ENCODE results near the gene ATP5MK.
"Not testable (repeated sequence)": the region's sequence is repeated elsewhere in the genome, so short reads cannot be mapped to it uniquely, and the experiment has no call there.

ATP5MK gene

DNA sequence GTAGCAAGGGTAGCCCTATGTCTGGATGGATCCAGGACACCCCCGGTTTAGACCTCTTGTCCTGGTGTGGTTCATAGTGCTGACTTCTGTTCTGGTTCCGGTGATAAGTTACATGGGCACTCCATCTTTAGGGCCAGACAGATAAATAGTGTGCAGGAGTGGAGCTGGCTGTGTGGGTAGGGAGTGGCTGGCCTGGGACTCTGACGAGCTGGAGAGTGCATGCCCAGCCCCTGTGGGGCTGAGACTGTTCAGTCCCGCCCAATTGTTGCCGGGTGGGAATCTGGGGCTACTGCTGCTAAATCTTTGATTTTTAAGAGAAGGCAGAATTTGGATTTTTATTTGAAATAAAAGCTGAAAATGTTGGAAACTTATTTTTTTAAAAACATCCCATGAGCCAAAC is 27.5 kb upstream of the ATP5MK start:
- peak overlapping the region; percentile 21 for H3K27ac Mint-ChIP-seq
- DNase-seq (ENCODE audit: low spot score in 2 of 2) (no peak), ATAC-seq (ENCODE audit: low read depth) (no peak)
- no peaks in the 10 kb centered on the region for H3K9me3 Mint-ChIP-seq
- no peak overlapping the region for H3K4me3 Mint-ChIP-seq
- no peaks in the 10 kb centered on the region for H3K27me3 Mint-ChIP-seq
- H3K36me3 Mint-ChIP-seq = peaks cover 29% of the 10 kb centered on the region
- no peaks in the 10 kb centered on the region for H3K4me1 Mint-ChIP-seq

DNA sequence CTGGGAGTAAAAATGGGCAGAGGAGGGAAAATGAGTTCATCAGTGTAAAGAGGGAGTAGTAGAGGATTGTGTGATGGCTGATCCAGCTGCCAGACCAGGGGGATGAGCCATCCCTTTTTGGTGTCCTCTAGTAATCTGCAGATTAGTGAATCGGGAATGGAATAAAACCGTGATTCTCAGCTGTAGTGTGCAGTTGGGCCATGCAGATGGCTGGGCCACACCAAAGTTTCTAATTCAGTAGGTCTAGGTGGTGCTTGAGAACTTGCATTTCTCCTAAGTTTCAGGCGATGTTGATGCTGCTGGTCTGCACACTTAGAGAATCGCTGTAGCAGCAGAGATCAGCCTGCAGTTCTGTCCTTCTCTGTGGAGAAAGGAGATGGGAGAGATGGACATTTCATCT is 22.8 kb upstream of the ATP5MK start:
- H3K9me3 Mint-ChIP-seq = no peaks in the 10 kb centered on the region
- ATAC-seq (ENCODE audit: low read depth) = no peak
- DNase-seq (ENCODE audit: low spot score in 2 of 2) = no peak
- H3K4me3 Mint-ChIP-seq = no peak overlapping the region
- peaks cover 7% of the 10 kb centered on the region for H3K4me1 Mint-ChIP-seq
- H3K27me3 Mint-ChIP-seq = no peaks in the 10 kb centered on the region
- H3K27ac Mint-ChIP-seq = no peak overlapping the region
- H3K36me3 Mint-ChIP-seq = peaks cover 46% of the 10 kb centered on the region

- Mint-ChIP-seq H3K27me3 (no peaks in the 10 kb centered on the region), H3K4me1 (peaks cover 7% of the 10 kb centered on the region), H3K9me3 (no peaks in the 10 kb centered on the region), H3K27ac (no peak overlapping the region), H3K36me3 (peaks cover 47% of the 10 kb centered on the region), H3K4me3 (no peak overlapping the region)
- ATAC-seq (ENCODE audit: low read depth) = no peak
- DNase-seq (ENCODE audit: low spot score in 2 of 2) = no peak
These were observed 21.3 kb upstream of the ATP5MK start for GRCh38 chr10:103417601-103418000.

DNA sequence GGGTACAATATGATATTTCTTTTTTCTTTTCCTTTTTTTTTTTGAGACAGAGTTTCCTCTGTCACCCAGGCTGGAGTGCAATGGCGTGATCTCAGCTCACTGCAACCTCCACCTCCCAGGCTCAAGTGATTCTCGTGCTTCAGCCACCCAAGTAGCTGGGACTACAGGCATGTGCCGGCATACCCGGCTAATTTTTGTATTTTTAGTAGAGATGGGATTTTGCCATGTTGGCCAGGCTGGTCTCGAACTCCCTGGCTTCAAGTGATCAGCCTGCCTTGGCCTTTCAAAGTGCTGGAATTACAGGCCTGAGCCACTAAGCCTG is 20.8 kb upstream of the ATP5MK start:
- not testable (repeated sequence) for H3K27ac Mint-ChIP-seq, H3K9me3 Mint-ChIP-seq

GRCh38 chr10:103416436-103417147 is 20.3 kb upstream of the ATP5MK start:
- Mint-ChIP-seq H3K4me3 (no peak overlapping the region), H3K27me3 (no peaks in the 10 kb centered on the region), H3K27ac (no peak overlapping the region), H3K36me3 (peaks cover 43% of the 10 kb centered on the region), H3K4me1 (peaks cover 7% of the 10 kb centered on the region), H3K9me3 (no peaks in the 10 kb centered on the region)
- ATAC-seq (ENCODE audit: low read depth) = peak; percentile 58
- DNase-seq (ENCODE audit: low spot score in 2 of 2) = peak; percentile 60 to 61

More for the DNA sequence above, 20.8 kb upstream of the ATP5MK start:
- H3K27me3 Mint-ChIP-seq; H3K4me1 Mint-ChIP-seq; H3K4me3 Mint-ChIP-seq; DNase-seq (ENCODE audit: low spot score in 2 of 2); ATAC-seq (ENCODE audit: low read depth): not testable (repeated sequence)
- H3K36me3 Mint-ChIP-seq = peaks cover 43% of the 10 kb centered on the region

GRCh38 chr10:103415581-103415980 is 19.3 kb upstream of the ATP5MK start:
- peaks cover 7% of the 10 kb centered on the region for H3K4me1 Mint-ChIP-seq
- H3K9me3 Mint-ChIP-seq = no peaks in the 10 kb centered on the region
- H3K36me3 Mint-ChIP-seq = peaks cover 40% of the 10 kb centered on the region
- ATAC-seq (ENCODE audit: low read depth) = no peak
- DNase-seq (ENCODE audit: low spot score in 2 of 2) = no peak
- H3K27ac Mint-ChIP-seq = no peak overlapping the region
- H3K4me3 Mint-ChIP-seq = no peak overlapping the region
- no peaks in the 10 kb centered on the region for H3K27me3 Mint-ChIP-seq

- Mint-ChIP-seq H3K27ac (no peak overlapping the region), H3K36me3 (peaks cover 49% of the 10 kb centered on the region), H3K9me3 (no peaks in the 10 kb centered on the region), H3K27me3 (no peaks in the 10 kb centered on the region), H3K4me3 (no peak overlapping the region), H3K4me1 (peaks cover 7% of the 10 kb centered on the region)
- DNase-seq (ENCODE audit: low spot score in 2 of 2) = no peak
- no peak for ATAC-seq (ENCODE audit: low read depth)
These were observed 17.3 kb upstream of the ATP5MK start for GRCh38 chr10:103413564-103413963.

DNA sequence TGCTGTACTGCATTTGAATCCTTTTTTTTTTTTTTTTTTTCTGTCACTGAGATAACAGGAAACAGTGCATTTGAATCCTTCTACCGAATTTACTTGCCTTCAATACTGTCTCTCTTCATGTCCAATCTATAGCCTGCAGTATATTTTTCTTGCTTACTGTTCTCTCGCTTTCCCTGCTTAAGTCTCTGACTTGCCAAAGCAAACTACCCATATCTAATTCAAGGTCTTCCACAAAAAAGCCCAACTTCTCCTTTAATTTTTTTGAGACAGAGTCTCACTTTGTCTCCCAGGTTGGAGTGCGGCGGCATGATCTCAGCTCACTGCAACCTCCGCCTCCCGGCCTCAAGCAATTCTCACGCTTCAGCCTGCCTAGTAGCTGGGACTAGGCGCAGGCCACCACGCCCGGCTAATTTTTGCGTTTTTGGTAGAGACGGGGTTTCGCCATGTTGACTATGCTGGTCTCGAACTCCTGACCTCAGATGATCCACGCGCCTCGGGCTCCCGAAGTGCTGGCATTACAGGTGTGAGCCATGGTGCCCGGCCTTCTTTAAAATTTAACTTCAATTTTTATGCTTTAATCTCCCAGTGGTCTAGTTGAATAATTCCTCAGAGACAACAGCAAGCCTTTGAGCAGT is 1.0 kb upstream of the ATP5MK start:
- ATAC-seq (ENCODE audit: low read depth) (no peak), DNase-seq (ENCODE audit: low spot score in 2 of 2) (no peak)
- Mint-ChIP-seq H3K9me3 (no peaks in the 10 kb centered on the region), H3K4me3 (peak overlapping the region; percentile 95), H3K27me3 (no peaks in the 10 kb centered on the region), H3K36me3 (peaks cover 7% of the 10 kb centered on the region), H3K27ac (peak overlapping the region; percentile 91), H3K4me1 (peaks cover 22% of the 10 kb centered on the region)

- peaks cover 22% of the 10 kb centered on the region for H3K4me1 Mint-ChIP-seq
- H3K4me3 Mint-ChIP-seq = peak overlapping the region; percentile 95
- DNase-seq (ENCODE audit: low spot score in 2 of 2) (no peak), ATAC-seq (ENCODE audit: low read depth) (no peak)
- H3K9me3 Mint-ChIP-seq = no peaks in the 10 kb centered on the region
- peaks cover 7% of the 10 kb centered on the region for H3K36me3 Mint-ChIP-seq
- peak overlapping the region; percentile 91 for H3K27ac Mint-ChIP-seq
- H3K27me3 Mint-ChIP-seq = no peaks in the 10 kb centered on the region
These were observed 463 bp upstream of the ATP5MK start for GRCh38 chr10:103396789-103397087.

DNA sequence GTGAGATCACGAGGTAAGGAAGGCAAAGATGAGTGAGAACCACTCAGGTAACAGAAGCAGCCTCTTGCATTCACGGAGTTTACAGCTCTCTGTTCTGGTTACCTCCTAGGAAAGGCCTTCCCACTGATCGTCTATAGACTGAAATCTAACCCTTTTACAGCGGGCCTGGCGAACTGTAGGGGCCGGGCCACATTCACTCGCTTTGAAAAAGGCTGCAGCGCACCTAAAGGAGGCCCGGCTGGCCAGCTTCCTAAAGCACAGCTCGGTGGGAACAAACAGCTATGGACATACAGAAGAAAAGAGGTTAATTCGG is 565 bp downstream of the ATP5MK start:
- DNase-seq (ENCODE audit: low spot score in 2 of 2) (no peak), ATAC-seq (ENCODE audit: low read depth) (no peak)
- peak overlapping the region; percentile 91 for H3K27ac Mint-ChIP-seq
- H3K27me3 Mint-ChIP-seq = no peaks in the 10 kb centered on the region
- H3K4me3 Mint-ChIP-seq = peak overlapping the region; percentile 95
- H3K36me3 Mint-ChIP-seq = peaks cover 5% of the 10 kb centered on the region
- H3K4me1 Mint-ChIP-seq = peaks cover 22% of the 10 kb centered on the region
- no peaks in the 10 kb centered on the region for H3K9me3 Mint-ChIP-seq

GRCh38 chr10:103394180-103394579 is 2.1 kb downstream of the ATP5MK start:
- H3K9me3 Mint-ChIP-seq = no peaks in the 10 kb centered on the region
- H3K27me3 Mint-ChIP-seq = no peaks in the 10 kb centered on the region
- H3K4me3 Mint-ChIP-seq = peak overlapping the region; percentile 32
- H3K36me3 Mint-ChIP-seq = peaks cover 4% of the 10 kb centered on the region
- no peak for ATAC-seq (ENCODE audit: low read depth)
- DNase-seq (ENCODE audit: low spot score in 2 of 2) = no peak
- H3K27ac Mint-ChIP-seq = peak overlapping the region; percentile 39
- peaks cover 22% of the 10 kb centered on the region for H3K4me1 Mint-ChIP-seq

DNA sequence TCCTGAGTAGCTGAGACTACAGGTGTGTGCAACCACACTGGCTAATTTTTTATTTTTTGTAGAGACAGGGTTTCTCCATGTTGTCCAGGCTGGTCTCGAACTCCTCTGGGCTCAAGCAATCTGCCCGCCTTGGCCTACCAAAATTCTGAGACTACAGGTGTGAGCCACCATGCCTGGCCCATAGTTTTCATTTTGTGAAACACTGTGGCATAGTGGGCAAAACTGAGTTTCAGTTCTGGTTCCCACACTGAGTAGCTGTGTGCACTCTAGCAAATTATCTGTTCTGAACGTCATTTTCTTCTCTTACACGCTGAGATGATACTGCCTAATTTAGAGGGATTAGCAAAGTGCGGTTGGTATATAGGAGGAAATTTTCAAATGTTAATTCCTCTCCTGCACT is 13.5 kb downstream of the ATP5MK start:
- Mint-ChIP-seq H3K36me3 (peaks cover 16% of the 10 kb centered on the region), H3K27me3 (no peaks in the 10 kb centered on the region), H3K9me3 (no peaks in the 10 kb centered on the region), H3K27ac (no peak overlapping the region), H3K4me1 (peaks cover 2% of the 10 kb centered on the region), H3K4me3 (no peak overlapping the region)
- ATAC-seq (ENCODE audit: low read depth) (peak; percentile 72), DNase-seq (ENCODE audit: low spot score in 2 of 2) (no peak)

DNA sequence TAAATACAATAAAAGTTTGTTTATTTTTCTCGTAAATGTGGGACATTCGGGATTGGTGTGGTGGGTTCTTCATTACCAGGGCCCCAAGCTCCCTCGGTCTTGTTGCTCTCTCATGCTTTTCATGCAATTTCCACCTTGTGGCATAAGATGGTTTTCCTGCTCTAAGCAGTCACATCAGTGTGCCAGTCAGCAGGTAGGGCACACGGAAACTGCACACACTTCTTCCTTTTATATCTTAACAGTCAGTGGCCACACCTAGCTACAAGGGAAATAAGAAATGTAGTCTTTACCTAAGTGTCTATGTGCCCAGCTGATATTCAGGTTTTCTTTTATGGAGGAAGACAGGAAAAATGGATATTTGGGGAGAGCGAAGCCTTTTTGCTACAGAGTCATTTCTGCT is 22.0 kb downstream of the ATP5MK start:
- H3K4me1 Mint-ChIP-seq = peaks cover 5% of the 10 kb centered on the region
- H3K4me3 Mint-ChIP-seq = no peak overlapping the region
- peaks cover 22% of the 10 kb centered on the region for H3K36me3 Mint-ChIP-seq
- H3K27ac Mint-ChIP-seq = no peak overlapping the region
- H3K27me3 Mint-ChIP-seq = no peaks in the 10 kb centered on the region
- DNase-seq (ENCODE audit: low spot score in 2 of 2) (no peak), ATAC-seq (ENCODE audit: low read depth) (no peak)
- no peaks in the 10 kb centered on the region for H3K9me3 Mint-ChIP-seq

- Mint-ChIP-seq H3K4me1 (peaks cover 7% of the 10 kb centered on the region), H3K27ac (no peak overlapping the region), H3K4me3 (no peak overlapping the region), H3K36me3 (peaks cover 20% of the 10 kb centered on the region), H3K9me3 (no peaks in the 10 kb centered on the region), H3K27me3 (no peaks in the 10 kb centered on the region)
- ATAC-seq (ENCODE audit: low read depth) (no peak), DNase-seq (ENCODE audit: low spot score in 2 of 2) (no peak)
These were observed 22.7 kb downstream of the ATP5MK start for GRCh38 chr10:103373544-103373943.

All from memory B cell (primary cell).